ENCODE data around the gene LSAMP.
A peak's percentile ranks its signal among the peaks of the same experiment; 100 is the strongest.
"Not testable (repeated sequence)": the region's sequence is repeated elsewhere in the genome, so short reads cannot be mapped to it uniquely, and the experiment has no call there.

LSAMP gene

DNA sequence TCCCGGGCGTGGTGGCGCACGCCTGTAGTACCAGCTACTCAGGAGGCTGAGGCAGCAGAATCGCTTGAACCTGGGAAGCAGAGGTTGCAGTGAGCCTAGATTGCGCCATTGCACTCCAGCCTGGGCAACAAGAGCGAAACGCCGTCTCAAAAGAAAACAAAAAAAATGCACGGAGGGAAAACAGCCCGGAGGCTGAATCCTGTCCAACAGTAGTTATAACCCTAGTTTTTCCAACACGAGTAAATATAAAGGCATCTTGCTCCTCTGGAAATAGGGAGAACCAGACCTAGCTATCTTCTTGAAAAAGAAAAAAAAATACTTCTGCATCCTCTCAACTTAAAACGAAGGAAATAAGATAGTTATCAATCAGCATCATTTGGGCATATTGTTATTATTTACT, 661.9 kb downstream of the LSAMP start:
- not testable (repeated sequence) for H3K36me3 Mint-ChIP-seq; H3K9me3 Mint-ChIP-seq; ATAC-seq (replicated peaks); H3K27ac Mint-ChIP-seq; DNase-seq
- Mint-ChIP-seq H3K4me1 (peaks cover 11% of the 10 kb centered on the region in 2 donors), H3K27me3 (peaks cover 0 to 15% of the 10 kb centered on the region in 2 donors), H3K4me3 (peak overlapping the region; percentile 23 to 91)

DNA sequence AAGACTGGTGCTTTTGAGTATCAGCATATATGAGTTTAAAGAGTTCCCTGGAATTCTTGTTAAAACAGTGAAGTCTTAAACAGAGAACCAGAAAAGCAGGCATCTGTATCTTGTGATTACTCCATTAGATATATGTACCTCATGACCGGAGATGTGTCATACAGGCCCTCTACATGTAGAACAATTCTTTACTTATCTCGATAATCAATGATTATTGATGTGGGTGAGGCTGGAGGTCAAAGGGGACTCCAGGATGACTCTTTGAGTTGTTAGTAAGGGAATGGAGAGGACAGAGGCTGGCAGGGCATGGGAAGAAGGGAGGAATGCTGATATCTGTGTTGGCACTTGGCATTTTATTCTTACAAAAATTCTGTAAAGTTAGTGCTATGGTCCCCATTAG, 666.3 kb downstream of the LSAMP start:
- no peak for DNase-seq
- no peak overlapping the region for H3K27ac Mint-ChIP-seq
- peaks cover 0 to 2% of the 10 kb centered on the region in 2 donors for H3K4me1 Mint-ChIP-seq
- H3K36me3 Mint-ChIP-seq = no peaks in the 10 kb centered on the region
- H3K9me3 Mint-ChIP-seq = no peaks in the 10 kb centered on the region
- no peak overlapping the region for H3K4me3 Mint-ChIP-seq
- no peak for ATAC-seq (replicated peaks)
- no peaks in the 10 kb centered on the region for H3K27me3 Mint-ChIP-seq

- Mint-ChIP-seq H3K4me3 (no peak overlapping the region), H3K36me3 (no peaks in the 10 kb centered on the region), H3K27ac (no peak overlapping the region), H3K9me3 (no peaks in the 10 kb centered on the region), H3K4me1 (no peaks in the 10 kb centered on the region), H3K27me3 (peaks cover 12 to 14% of the 10 kb centered on the region in 2 donors)
- ATAC-seq (replicated peaks) = no peak
- DNase-seq = no peak
Observed at GRCh38 chr3:115772951-115773350, 672.3 kb downstream of the LSAMP start.

- no peak overlapping the region for H3K4me3 Mint-ChIP-seq
- H3K4me1 Mint-ChIP-seq = no peaks in the 10 kb centered on the region
- ATAC-seq (replicated peaks) (no peak), DNase-seq (no peak)
- H3K36me3 Mint-ChIP-seq = no peaks in the 10 kb centered on the region
- peaks cover 14 to 16% of the 10 kb centered on the region in 2 donors for H3K27me3 Mint-ChIP-seq
- no peaks in the 10 kb centered on the region for H3K9me3 Mint-ChIP-seq
- no peak overlapping the region for H3K27ac Mint-ChIP-seq
Observed at GRCh38 chr3:115768661-115769060, 676.6 kb downstream of the LSAMP start.

DNA sequence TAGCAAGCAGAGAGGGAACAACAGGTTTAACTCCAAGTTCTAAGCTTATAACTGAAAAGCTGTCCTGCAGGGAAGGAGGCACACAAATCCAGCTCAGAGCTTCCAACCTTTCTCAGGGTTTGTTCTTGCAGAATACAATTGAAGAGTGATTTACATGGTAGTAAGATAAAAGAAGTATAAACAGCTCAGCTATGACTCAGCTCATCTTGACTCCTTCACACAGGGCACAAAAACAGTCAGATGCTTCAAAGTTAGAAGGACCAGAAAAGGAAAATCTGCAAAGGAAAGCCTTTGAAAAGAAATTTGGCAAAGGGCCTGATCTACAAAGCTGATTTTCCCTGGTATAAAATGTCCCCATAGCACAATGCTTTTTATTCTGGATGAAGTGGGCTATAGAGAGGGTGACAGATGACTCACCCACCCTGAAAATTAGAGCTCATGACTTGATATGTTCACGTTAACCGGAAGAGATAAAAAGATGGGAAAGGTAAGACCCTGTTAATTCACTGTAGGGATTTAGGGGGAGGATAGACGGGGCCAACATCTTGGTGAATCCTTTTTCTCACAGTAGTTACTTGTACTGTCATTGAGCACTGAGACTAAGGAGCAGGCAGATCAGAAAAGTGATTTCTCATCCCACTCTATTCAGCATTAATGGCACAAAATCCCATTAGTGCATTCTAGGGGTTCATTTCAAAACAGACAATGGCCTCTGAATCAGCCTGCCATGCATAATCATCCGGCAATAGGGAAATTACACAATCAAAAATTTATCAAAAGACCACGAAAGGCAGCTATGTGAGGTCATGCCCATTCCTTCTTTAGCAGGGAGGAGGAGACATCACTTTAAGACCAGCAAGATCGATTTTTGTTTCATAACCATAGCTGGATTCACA, 678.5 kb downstream of the LSAMP start:
- Mint-ChIP-seq H3K4me3 (no peak overlapping the region), H3K27ac (no peak overlapping the region), H3K9me3 (no peaks in the 10 kb centered on the region), H3K4me1 (no peaks in the 10 kb centered on the region), H3K27me3 (peaks cover 7 to 8% of the 10 kb centered on the region in 2 donors), H3K36me3 (no peaks in the 10 kb centered on the region)
- ATAC-seq (replicated peaks) (no peak), DNase-seq (no peak)

- DNase-seq (no peak), ATAC-seq (replicated peaks) (no peak)
- Mint-ChIP-seq H3K9me3 (no peaks in the 10 kb centered on the region), H3K27me3 (peaks cover 0 to 3% of the 10 kb centered on the region in 2 donors), H3K36me3 (no peaks in the 10 kb centered on the region), H3K27ac (no peak overlapping the region), H3K4me3 (no peak overlapping the region), H3K4me1 (no peaks in the 10 kb centered on the region)
Observed at GRCh38 chr3:115761927-115762305, 683.4 kb downstream of the LSAMP start.

- ATAC-seq (replicated peaks) (no peak), DNase-seq (no peak)
- H3K9me3 Mint-ChIP-seq = peaks cover 1 to 3% of the 10 kb centered on the region in 2 donors
- H3K27ac Mint-ChIP-seq = no peak overlapping the region
- no peaks in the 10 kb centered on the region for H3K36me3 Mint-ChIP-seq
- H3K4me1 Mint-ChIP-seq = no peaks in the 10 kb centered on the region
- no peak overlapping the region for H3K4me3 Mint-ChIP-seq
- peaks cover 0 to 5% of the 10 kb centered on the region in 2 donors for H3K27me3 Mint-ChIP-seq
Observed at GRCh38 chr3:115760716-115761115, 684.6 kb downstream of the LSAMP start.

GRCh38 chr3:115758076-115758763, 687.1 kb downstream of the LSAMP start:
- Mint-ChIP-seq H3K4me1 (no peaks in the 10 kb centered on the region), H3K27me3 (peaks cover 0 to 20% of the 10 kb centered on the region in 2 donors), H3K4me3 (no peak overlapping the region), H3K9me3 (peaks cover 4 to 7% of the 10 kb centered on the region in 2 donors), H3K36me3 (no peaks in the 10 kb centered on the region), H3K27ac (no peak overlapping the region)
- ATAC-seq (replicated peaks) (no peak), DNase-seq (no peak)

DNA sequence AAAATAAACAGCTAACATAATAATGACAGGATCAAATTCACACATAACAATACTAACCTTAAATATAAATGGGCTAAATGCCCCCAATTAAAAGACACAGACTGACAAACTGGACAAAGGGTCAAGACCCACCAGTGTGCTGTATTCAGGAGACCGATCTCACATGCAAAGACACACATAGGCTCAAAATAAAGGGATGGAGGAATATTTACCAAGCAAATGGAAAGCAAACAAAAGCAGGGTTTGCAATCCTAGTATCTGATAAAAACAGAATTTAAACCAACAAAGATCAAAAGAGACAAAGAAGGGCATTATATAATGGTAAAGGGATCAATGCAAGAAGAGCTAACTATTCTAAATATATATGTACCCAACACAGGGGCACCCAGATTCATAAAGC, 692.3 kb downstream of the LSAMP start:
- peaks cover 9 to 32% of the 10 kb centered on the region in 2 donors for H3K27me3 Mint-ChIP-seq
- not testable (repeated sequence) for DNase-seq; H3K27ac Mint-ChIP-seq; H3K36me3 Mint-ChIP-seq; H3K4me3 Mint-ChIP-seq; ATAC-seq (replicated peaks); H3K4me1 Mint-ChIP-seq; H3K9me3 Mint-ChIP-seq
